HepG2 (cell line): Measurements from ENCODE around the gene TTC28. TPM values are rescaled to one million over a fixed set of nuclear protein-coding genes. Genes with fewer than 3 reads are reported as not detected.

ENCODE experiments used
- ATAC-seq: fragments of 200-7000 bp; cut with Tn5 transposase; 3 replicates; pipeline ENCODE4 v1.9.1; 2020; ENCODE audit warnings: mild to moderate bottlenecking, moderate library complexity
- BruUV-seq: library from RNA; stranded (reverse); fragments of 400-500 nt; replicated peaks from 2 replicates; lab custom pipeline; 2021; lab: Mats Ljungman, UMichigan
- CTCF ChIA-PET: fragments of 300-600 bp; formaldehyde crosslinking; extraction: SDS; loops from one replicate; lab custom pipeline; 2021; ENCODE audit warnings: low total read pairs, inconsistent platforms, low intra/inter-chr PET ratio; lab: Yijun Ruan, JAX
- POLR2A ChIA-PET: fragments of 350-600 bp; sonication (Branson Sonifier 250); formaldehyde crosslinking; loops from one replicate; lab custom pipeline; 2020; ENCODE audit warnings: antibody characterized with exemption, inconsistent platforms; lab: Yijun Ruan, JAX
- DNase-seq: peaks from one replicate; pipeline ENCODE4 v3.0.0-alpha.2; 2015; ENCODE audit warnings: low spot score
- FAIRE-seq: peaks from 3 replicates; lab custom pipeline; 2011; peaks lifted over from hg19 to GRCh38; lab: Jason Lieb, UNC
- H2AFZ ChIP-seq: one replicate; pipeline ENCODE4 v1.6.1; 2011; ENCODE audit warnings: low read length, inconsistent platforms
- H3K27ac ChIP-seq: fragments of 300-600 bp; 3 replicates; pipeline ENCODE4 v1.8.0; 2011; ENCODE audit warnings: mixed run types, mild to moderate bottlenecking, mixed read lengths, low read length, inconsistent platforms; ENCODE audit not compliant: insufficient read depth; ENCODE audit errors: extremely low read length
- H3K27me3 ChIP-seq, 2 experiments: fragments of 200-600 bp in 1 of 2; 2 replicates in 1 of 2; 3 replicates in 1 of 2; pipeline versions ENCODE4 v1.6.0 to v1.8.0; 2011; ENCODE audit warnings: low read length in 2 of 2, mild to moderate bottlenecking in 2 of 2, moderate library complexity in 2 of 2, inconsistent platforms in 1 of 2; ENCODE audit not compliant: insufficient read depth in 2 of 2, control insufficient read depth in 1 of 2
- H3K36me3 ChIP-seq, 2 experiments: fragments of 200-600 bp in 1 of 2; replicated peaks in 1 of 2; 2 replicates in 1 of 2; 3 replicates in 1 of 2; pipeline versions ENCODE4 v1.5.1 to v1.8.0; 2011; ENCODE audit warnings: low read length in 2 of 2, inconsistent platforms in 1 of 2; ENCODE audit not compliant: insufficient read depth in 2 of 2, control insufficient read depth in 1 of 2
- H3K4me1 ChIP-seq: 2 replicates; pipeline ENCODE4 v1.5.1; 2012; ENCODE audit warnings: low read length, inconsistent platforms; ENCODE audit not compliant: insufficient read depth
- H3K4me2 ChIP-seq: 2 replicates; pipeline ENCODE4 v1.6.0; 2011; ENCODE audit warnings: low read depth, low read length, inconsistent platforms
- H3K4me3 ChIP-seq, 3 experiments: fragments of 200-600 bp in 1 of 3; sonication (generic), shearing (Covaris generic) in 1 of 3; replicated peaks in 1 of 3; 2 replicates each; pipeline ENCODE4 v1.5.1; 2011 to 2016; ENCODE audit warnings: low read length in 3 of 3, inconsistent platforms in 2 of 3, low read depth in 2 of 3, mild to moderate bottlenecking in 2 of 3, control low read depth in 1 of 3, mixed read lengths in 1 of 3; ENCODE audit not compliant: insufficient read depth in 1 of 3
- H3K79me2 ChIP-seq: one replicate; pipeline ENCODE4 v1.6.1; 2011; ENCODE audit warnings: low read length, inconsistent platforms; ENCODE audit not compliant: insufficient read depth
- H3K9ac ChIP-seq: 2 replicates; pipeline ENCODE4 v1.6.0; 2011; ENCODE audit warnings: mild to moderate bottlenecking, low read depth, low read length, inconsistent platforms; ENCODE audit not compliant: insufficient read depth
- H3K9me3 ChIP-seq: 2 replicates; pipeline ENCODE4 v1.5.1; 2012; ENCODE audit warnings: mild to moderate bottlenecking, low read length
- H4K20me1 ChIP-seq: 2 replicates; pipeline ENCODE4 v1.6.0; 2011; ENCODE audit warnings: inconsistent platforms, mild to moderate bottlenecking, low read length, moderate library complexity; ENCODE audit not compliant: insufficient read depth
- KAT8 ChIP-seq: IDR thresholded peaks from 2 replicates; pipeline ENCODE4 v1.6.1; 2016; ENCODE audit warnings: missing genetic modification reagents, missing compliant biosample characterization
- LBX2 ChIP-seq: sonication (generic); formaldehyde crosslinking; IDR thresholded peaks from 2 replicates; pipeline ENCODE4 v1.5.0; 2020; ENCODE audit warnings: missing genetic modification reagents, mild to moderate bottlenecking, borderline replicate concordance
- LRRFIP1 ChIP-seq: sonication (generic); formaldehyde crosslinking; conservative IDR thresholded peaks from 2 replicates; pipeline ENCODE4 v1.4.0; 2020; ENCODE audit warnings: missing genetic modification reagents
- PHF20 ChIP-seq: sonication (generic); formaldehyde crosslinking; IDR thresholded peaks from 2 replicates; pipeline ENCODE4 v1.5.0; 2020; ENCODE audit warnings: mild to moderate bottlenecking, missing genetic modification reagents
- ZBTB2 ChIP-seq: sonication (generic); formaldehyde crosslinking; IDR thresholded peaks from 2 replicates; pipeline ENCODE4 v1.8.0; 2022; ENCODE audit warnings: low read depth, missing genetic modification reagents
- ZBTB8A ChIP-seq: sonication (generic); formaldehyde crosslinking; IDR thresholded peaks from 2 replicates; pipeline ENCODE4 v1.4.0; 2020; ENCODE audit warnings: mild to moderate bottlenecking, low read depth, missing genetic modification reagents, borderline replicate concordance
- WGBS: methylation state at CpG from one replicate; pipeline ENCODE4 v1.1.6; 2017; ENCODE audit warnings: low lambda C conversion rate; 5-methylcytosine and 5-hydroxymethylcytosine counted together
- in situ Hi-C: cut with HindIII; loops from 2 replicates; pipeline ENCODE4 v1.10.0; 2017; ENCODE audit warnings: low pct_unique_long_range_greater_than_20kb; ENCODE audit not compliant: extremely low pct_ligation_motif_present
- intact Hi-C: fragments of 100-400 bp; cut with micrococcal nuclease; formaldehyde crosslinking; loops from one replicate; pipeline ENCODE4 v1.10.0; 2022; ENCODE audit not compliant: unreplicated experiment
- polyA plus RNA-seq, 8 experiments: library from polyadenylated mRNA; depleted of rRNA in 3 of 8; stranded (reverse) in 7 of 8; unstranded in 1 of 8; fragments of >200 nt; fragmentation: Illumina TruSeq in 4 of 8; extraction: Trizol in 4 of 8; gene quantifications; 2 replicates each; pipeline versions ENCODE4 v1.2.1 to v1.2.3, GENCODE V29; 2011 to 2016; ENCODE audit warnings: low read depth in 4 of 8, missing spikeins in 1 of 8, mixed read lengths in 1 of 8; ENCODE audit not compliant: insufficient read depth in 1 of 8
- total RNA-seq, 5 experiments: library from RNA; depleted of rRNA; stranded (reverse); fragments of >200 nt; fragmentation: Illumina TruSeq; extraction: Trizol; gene quantifications; 2 replicates each; pipeline ENCODE4 v1.2.3, GENCODE V29; 2016; ENCODE audit warnings: low read depth in 1 of 5

The TTC28 gene
- total and polyA plus RNA-seq, 2 of the 13 experiments (the other 11 are each of a cell fraction or from before 2014, with no cell fraction given) = 4.2 to 13.1 TPM

GRCh38 chr22:27978802-27979201 is 700.8 kb downstream of the TTC28 start:
- 89% methylated on average over 5 of the region's 5 CpGs for WGBS
- H2AFZ ChIP-seq = no peak overlapping the region
- TF ChIP-seq ZBTB2 (CRISPR knock-in tag) (no peak), ZBTB8A (no peak), KAT8 (CRISPR knock-in tag) (no peak), LRRFIP1 (CRISPR knock-in tag) (no peak), LBX2 (no peak), PHF20 (CRISPR knock-in tag) (no peak)
- TF ChIP-seq, all 625 proteins: peak for 0
- no peak for DNase-seq
- ATAC-seq = no peak
- Histone ChIP-seq H3K9ac (no peak overlapping the region), H3K27ac (no peak overlapping the region), H3K27me3 (no peaks in the 10 kb centered on the region), H4K20me1 (no peaks in the 10 kb centered on the region), H3K79me2 (no peaks in the 10 kb centered on the region), H3K4me3 (no peak overlapping the region), H3K4me2 (no peak overlapping the region), H3K9me3 (no peaks in the 10 kb centered on the region), H3K36me3 (peaks cover 6 to 21% of the 10 kb centered on the region in 2 experiments; a peak in 4 of 5 replicates), H3K4me1 (no peaks in the 10 kb centered on the region)
- intact Hi-C loops (loop anchor here (10.0 kb wide), 1 partner anchor 64 kb away; the partner anchor contains the start of gene PITPNB), in situ Hi-C loops (no loop called here)
- POLR2A ChIA-PET = no interaction called here
- CTCF ChIA-PET = no interaction called here
- FAIRE-seq = no peak
- no TSS peak for BruUV-seq
